HepG2 (cell line): ENCODE data around the gene SDR39U1. TPM values are rescaled to one million over a fixed set of nuclear protein-coding genes. Genes with fewer than 3 reads are reported as not detected.
"Not testable (repeated sequence)": the region's sequence is repeated elsewhere in the genome, so short reads cannot be mapped to it uniquely, and the experiment has no call there.

ENCODE experiments used
- ATAC-seq: fragments of 200-7000 bp; cut with Tn5 transposase; 3 replicates; pipeline ENCODE4 v1.9.1; 2020; ENCODE audit warnings: mild to moderate bottlenecking, moderate library complexity
- BruUV-seq: library from RNA; stranded (reverse); fragments of 400-500 nt; replicated peaks from 2 replicates; lab custom pipeline; 2021; lab: Mats Ljungman, UMichigan
- CTCF ChIA-PET: fragments of 300-600 bp; formaldehyde crosslinking; extraction: SDS; loops from one replicate; lab custom pipeline; 2021; ENCODE audit warnings: low total read pairs, inconsistent platforms, low intra/inter-chr PET ratio; lab: Yijun Ruan, JAX
- POLR2A ChIA-PET: fragments of 350-600 bp; sonication (Branson Sonifier 250); formaldehyde crosslinking; loops from one replicate; lab custom pipeline; 2020; ENCODE audit warnings: antibody characterized with exemption, inconsistent platforms; lab: Yijun Ruan, JAX
- DNase-seq: peaks from one replicate; pipeline ENCODE4 v3.0.0-alpha.2; 2015; ENCODE audit warnings: low spot score
- FAIRE-seq: peaks from 3 replicates; lab custom pipeline; 2011; peaks lifted over from hg19 to GRCh38; lab: Jason Lieb, UNC
- H2AFZ ChIP-seq: one replicate; pipeline ENCODE4 v1.6.1; 2011; ENCODE audit warnings: low read length, inconsistent platforms
- H3K27ac ChIP-seq: fragments of 300-600 bp; 3 replicates; pipeline ENCODE4 v1.8.0; 2011; ENCODE audit warnings: mixed run types, mild to moderate bottlenecking, mixed read lengths, low read length, inconsistent platforms; ENCODE audit not compliant: insufficient read depth; ENCODE audit errors: extremely low read length
- H3K27me3 ChIP-seq, 2 experiments: fragments of 200-600 bp in 1 of 2; 2 replicates in 1 of 2; 3 replicates in 1 of 2; pipeline versions ENCODE4 v1.6.0 to v1.8.0; 2011; ENCODE audit warnings: low read length in 2 of 2, mild to moderate bottlenecking in 2 of 2, moderate library complexity in 2 of 2, inconsistent platforms in 1 of 2; ENCODE audit not compliant: insufficient read depth in 2 of 2, control insufficient read depth in 1 of 2
- H3K36me3 ChIP-seq, 2 experiments: fragments of 200-600 bp in 1 of 2; replicated peaks in 1 of 2; 2 replicates in 1 of 2; 3 replicates in 1 of 2; pipeline versions ENCODE4 v1.5.1 to v1.8.0; 2011; ENCODE audit warnings: low read length in 2 of 2, inconsistent platforms in 1 of 2; ENCODE audit not compliant: insufficient read depth in 2 of 2, control insufficient read depth in 1 of 2
- H3K4me1 ChIP-seq: 2 replicates; pipeline ENCODE4 v1.5.1; 2012; ENCODE audit warnings: low read length, inconsistent platforms; ENCODE audit not compliant: insufficient read depth
- H3K4me2 ChIP-seq: 2 replicates; pipeline ENCODE4 v1.6.0; 2011; ENCODE audit warnings: low read depth, low read length, inconsistent platforms
- H3K4me3 ChIP-seq, 3 experiments: fragments of 200-600 bp in 1 of 3; sonication (generic), shearing (Covaris generic) in 1 of 3; replicated peaks in 1 of 3; 2 replicates each; pipeline ENCODE4 v1.5.1; 2011 to 2016; ENCODE audit warnings: low read length in 3 of 3, inconsistent platforms in 2 of 3, low read depth in 2 of 3, mild to moderate bottlenecking in 2 of 3, control low read depth in 1 of 3, mixed read lengths in 1 of 3; ENCODE audit not compliant: insufficient read depth in 1 of 3
- H3K79me2 ChIP-seq: one replicate; pipeline ENCODE4 v1.6.1; 2011; ENCODE audit warnings: low read length, inconsistent platforms; ENCODE audit not compliant: insufficient read depth
- H3K9ac ChIP-seq: 2 replicates; pipeline ENCODE4 v1.6.0; 2011; ENCODE audit warnings: mild to moderate bottlenecking, low read depth, low read length, inconsistent platforms; ENCODE audit not compliant: insufficient read depth
- H3K9me3 ChIP-seq: 2 replicates; pipeline ENCODE4 v1.5.1; 2012; ENCODE audit warnings: mild to moderate bottlenecking, low read length
- H4K20me1 ChIP-seq: 2 replicates; pipeline ENCODE4 v1.6.0; 2011; ENCODE audit warnings: inconsistent platforms, mild to moderate bottlenecking, low read length, moderate library complexity; ENCODE audit not compliant: insufficient read depth
- ARNT ChIP-seq: fragments of 450-650 bp; IDR thresholded peaks from 2 replicates; pipeline ENCODE4 v1.6.1; 2017
- HMGXB3 ChIP-seq: sonication (generic); formaldehyde crosslinking; IDR thresholded peaks from 2 replicates; pipeline ENCODE4 v1.4.0; 2020; ENCODE audit warnings: missing genetic modification reagents, borderline replicate concordance
- MAFG ChIP-seq: sonication (generic); formaldehyde crosslinking; IDR thresholded peaks from 2 replicates; pipeline ENCODE4 v1.5.1; 2020; ENCODE audit warnings: mild to moderate bottlenecking, missing genetic modification reagents
- POGK ChIP-seq: sonication (generic); formaldehyde crosslinking; conservative IDR thresholded peaks from 2 replicates; pipeline ENCODE4 v1.8.0; 2022; ENCODE audit warnings: mild to moderate bottlenecking, moderate library complexity, missing genetic modification reagents
- RARG ChIP-seq: sonication (generic); formaldehyde crosslinking; IDR thresholded peaks from 2 replicates; pipeline ENCODE4 v1.4.0; 2020; ENCODE audit warnings: low read depth, mild to moderate bottlenecking, missing genetic modification reagents
- TGIF2 ChIP-seq: IDR thresholded peaks from 2 replicates; pipeline ENCODE4 v1.6.1; 2016; ENCODE audit warnings: control low read depth, missing compliant biosample characterization
- ZBTB1 ChIP-seq: sonication (generic); formaldehyde crosslinking; IDR thresholded peaks from 2 replicates; pipeline ENCODE4 v1.4.0; 2020; ENCODE audit warnings: missing genetic modification reagents, borderline replicate concordance
- ZNF10 ChIP-seq: sonication (generic); formaldehyde crosslinking; IDR thresholded peaks from 2 replicates; pipeline ENCODE4 v1.4.0; 2020; ENCODE audit warnings: mild to moderate bottlenecking, low read depth, missing genetic modification reagents, borderline replicate concordance
- WGBS: methylation state at CpG from one replicate; pipeline ENCODE4 v1.1.6; 2017; ENCODE audit warnings: low lambda C conversion rate; 5-methylcytosine and 5-hydroxymethylcytosine counted together
- in situ Hi-C: cut with HindIII; loops from 2 replicates; pipeline ENCODE4 v1.10.0; 2017; ENCODE audit warnings: low pct_unique_long_range_greater_than_20kb; ENCODE audit not compliant: extremely low pct_ligation_motif_present
- intact Hi-C: fragments of 100-400 bp; cut with micrococcal nuclease; formaldehyde crosslinking; loops from one replicate; pipeline ENCODE4 v1.10.0; 2022; ENCODE audit not compliant: unreplicated experiment
- polyA plus RNA-seq, 8 experiments: library from polyadenylated mRNA; depleted of rRNA in 3 of 8; stranded (reverse) in 7 of 8; unstranded in 1 of 8; fragments of >200 nt; fragmentation: Illumina TruSeq in 4 of 8; extraction: Trizol in 4 of 8; gene quantifications; 2 replicates each; pipeline versions ENCODE4 v1.2.1 to v1.2.3, GENCODE V29; 2011 to 2016; ENCODE audit warnings: low read depth in 4 of 8, missing spikeins in 1 of 8, mixed read lengths in 1 of 8; ENCODE audit not compliant: insufficient read depth in 1 of 8
- total RNA-seq, 5 experiments: library from RNA; depleted of rRNA; stranded (reverse); fragments of >200 nt; fragmentation: Illumina TruSeq; extraction: Trizol; gene quantifications; 2 replicates each; pipeline ENCODE4 v1.2.3, GENCODE V29; 2016; ENCODE audit warnings: low read depth in 1 of 5
- TF ChIP-seq, protein P1 (sequence below): sonication (generic); formaldehyde crosslinking; IDR thresholded peaks from 2 replicates; pipeline ENCODE4 v1.4.0; 2020; ENCODE audit warnings: missing genetic modification reagents, low read depth, mild to moderate bottlenecking, borderline replicate concordance
- TF ChIP-seq, protein P2 (sequence below): sonication (generic); formaldehyde crosslinking; IDR thresholded peaks from 2 replicates; pipeline ENCODE4 v1.4.0; 2020; ENCODE audit warnings: mild to moderate bottlenecking, missing genetic modification reagents, borderline replicate concordance

Gene SDR39U1
- total and polyA plus RNA-seq, 2 of the 13 experiments (the other 11 are each of a cell fraction or from before 2014, with no cell fraction given): 34.4 to 129 TPM

DNA sequence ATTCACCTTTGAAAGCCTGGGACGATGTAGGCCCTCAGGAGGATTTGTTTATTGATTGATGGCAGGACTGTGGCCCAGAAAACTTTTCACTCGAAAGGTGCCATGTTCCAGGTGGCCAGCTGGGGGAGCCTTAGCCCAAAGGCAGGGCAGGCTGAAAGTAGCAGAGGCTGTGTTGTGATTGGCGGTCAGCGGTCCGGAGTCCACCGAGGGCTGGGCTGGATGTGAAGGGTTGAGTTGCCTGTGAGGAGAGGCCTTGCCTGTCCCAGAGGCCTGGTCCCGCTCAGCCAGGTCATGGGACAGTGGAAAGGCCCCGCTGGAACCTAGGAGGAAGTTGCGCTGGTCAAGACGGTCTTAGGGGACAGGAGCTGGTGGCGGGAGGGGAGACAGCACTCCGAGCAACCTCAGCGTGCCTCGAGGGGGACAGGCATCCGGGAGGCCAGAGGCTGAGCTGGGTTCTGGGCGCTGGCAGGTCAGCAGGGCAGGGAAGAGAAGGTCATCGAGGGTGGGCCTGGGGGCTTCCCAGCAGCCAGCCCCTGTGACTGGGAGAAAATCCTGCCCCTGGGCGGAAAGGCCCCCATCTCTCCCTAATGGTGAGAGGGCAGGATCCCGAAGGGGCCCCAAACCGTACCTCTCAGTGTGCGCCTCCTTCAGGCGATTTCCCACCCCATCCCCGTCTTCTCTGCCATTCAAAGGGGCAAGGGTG is 39.2 kb upstream of the SDR39U1 start (continued):
- TF ChIP-seq, protein P1, sequence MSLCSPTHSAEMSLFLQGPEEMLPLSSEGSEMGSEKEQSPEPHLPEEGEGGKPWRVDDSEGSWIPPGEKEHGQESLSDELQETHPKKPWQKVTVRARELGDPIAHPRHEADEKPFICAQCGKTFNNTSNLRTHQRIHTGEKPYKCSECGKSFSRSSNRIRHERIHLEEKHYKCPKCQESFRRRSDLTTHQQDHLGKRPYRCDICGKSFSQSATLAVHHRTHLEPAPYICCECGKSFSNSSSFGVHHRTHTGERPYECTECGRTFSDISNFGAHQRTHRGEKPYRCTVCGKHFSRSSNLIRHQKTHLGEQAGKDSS: peak; percentile 92; the same call in 1 of the 2 replicates
- no peak for TF ChIP-seq ARNT
- no peak for TF ChIP-seq RARG (CRISPR knock-in tag)
- TF ChIP-seq, protein P2, sequence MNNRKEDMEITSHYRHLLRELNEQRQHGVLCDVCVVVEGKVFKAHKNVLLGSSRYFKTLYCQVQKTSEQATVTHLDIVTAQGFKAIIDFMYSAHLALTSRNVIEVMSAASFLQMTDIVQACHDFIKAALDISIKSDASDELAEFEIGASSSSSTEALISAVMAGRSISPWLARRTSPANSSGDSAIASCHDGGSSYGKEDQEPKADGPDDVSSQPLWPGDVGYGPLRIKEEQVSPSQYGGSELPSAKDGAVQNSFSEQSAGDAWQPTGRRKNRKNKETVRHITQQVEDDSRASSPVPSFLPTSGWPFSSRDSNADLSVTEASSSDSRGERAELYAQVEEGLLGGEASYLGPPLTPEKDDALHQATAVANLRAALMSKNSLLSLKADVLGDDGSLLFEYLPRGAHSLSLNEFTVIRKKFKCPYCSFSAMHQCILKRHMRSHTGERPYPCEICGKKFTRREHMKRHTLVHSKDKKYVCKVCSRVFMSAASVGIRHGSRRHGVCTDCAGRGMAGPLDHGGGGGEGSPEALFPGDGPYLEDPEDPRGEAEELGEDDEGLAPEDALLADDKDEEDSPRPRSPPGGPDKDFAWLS (CRISPR knock-in tag): no peak; the same call in 1 of the 2 replicates
- no peak; the same call in 1 of the 2 replicates for TF ChIP-seq MAFG (CRISPR knock-in tag)
- 0 out of 2 replicates have a peak, but pooled peaks have one; percentile 76 for TF ChIP-seq ZNF10
- no peak for TF ChIP-seq TGIF2 (CRISPR knock-in tag)
- TF ChIP-seq HMGXB3 (CRISPR knock-in tag): peak; percentile 69; the same call in 1 of the 2 replicates
- no peak for TF ChIP-seq ZBTB1
- peak; percentile 61; the same call in 1 of the 2 replicates for TF ChIP-seq POGK (CRISPR knock-in tag)

DNA sequence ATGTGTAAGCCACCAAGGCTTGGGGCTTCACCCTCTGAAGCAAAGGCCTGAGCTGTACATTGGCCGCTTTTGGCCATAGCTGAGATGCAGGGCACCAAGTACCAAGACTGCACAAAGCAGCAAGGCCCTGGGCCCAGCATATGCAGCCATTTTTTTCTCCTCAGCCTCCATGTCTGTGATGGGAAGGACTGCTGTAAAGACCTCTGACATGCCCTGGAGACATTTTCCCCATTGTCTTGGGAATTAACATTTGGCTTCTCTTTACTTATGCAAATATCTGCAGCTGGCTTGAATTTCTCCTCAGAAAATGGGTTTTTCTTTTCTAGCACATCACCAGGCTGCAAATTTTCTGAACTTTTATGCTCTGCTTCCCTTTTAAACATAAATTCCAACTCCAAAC is 37.4 kb upstream of the SDR39U1 start:
- CTCF ChIA-PET, H2AFZ ChIP-seq, H3K9ac ChIP-seq, H3K4me3 ChIP-seq, H4K20me1 ChIP-seq, H3K4me2 ChIP-seq, H3K9me3 ChIP-seq, H3K36me3 ChIP-seq, H3K79me2 ChIP-seq, POLR2A ChIA-PET, H3K27ac ChIP-seq, DNase-seq, FAIRE-seq, ATAC-seq, BruUV-seq, H3K27me3 ChIP-seq: not testable (repeated sequence)
- 0% methylated on average over 1 of the region's 1 CpG for WGBS
- in situ Hi-C loops (loop anchor here (5.0 kb wide), 1 partner anchor 197 kb away; no protein-coding TSS in a partner anchor), intact Hi-C loops (loop anchor here (10.0 kb wide), 1 partner anchor 675 kb away; no protein-coding TSS in a partner anchor)
- peaks cover 11% of the 10 kb centered on the region for H3K4me1 ChIP-seq
